OCI-LY7 (cell line): Measurements from ENCODE around the gene RHBDF1. TPM values are rescaled to one million over a fixed set of nuclear protein-coding genes. Genes with fewer than 3 reads are reported as not detected.

Source experiments
- BruUV-seq: library from RNA; stranded (reverse); fragments of 400-500 nt; replicated peaks from 2 replicates; lab custom pipeline; 2021; lab: Mats Ljungman, UMichigan
- CTCF ChIA-PET: fragments of 300-600 bp; sonication (Branson Sonifier 250); formaldehyde crosslinking; loops from one replicate; lab custom pipeline; 2022; ENCODE audit warnings: antibody characterized with exemption; ENCODE audit not compliant: unreplicated experiment; lab: Charles Lee
- POLR2A ChIA-PET: fragments of 300-600 bp; sonication (Branson Sonifier 250); formaldehyde crosslinking; loops from one replicate; lab custom pipeline; 2022; ENCODE audit warnings: antibody characterized with exemption; lab: Charles Lee
- DNase-seq: peaks from one replicate; pipeline ENCODE4 v3.0.0-alpha.2; 2015; ENCODE audit warnings: low spot score
- H2AFZ ChIP-seq: fragments of 200-600 bp; sonication (generic), shearing (Covaris generic); 2 replicates; pipeline ENCODE4 v1.6.1; 2014; ENCODE audit warnings: mild to moderate bottlenecking, antibody characterized with exemption, low read length, moderate library complexity
- H3K27ac ChIP-seq: fragments of 200-600 bp; sonication (generic); 2 replicates; pipeline ENCODE4 v1.5.1; 2014; ENCODE audit warnings: mixed run types, low read depth, mild to moderate bottlenecking, moderate library complexity, low read length, inconsistent platforms; ENCODE audit not compliant: poor library complexity, severe bottlenecking
- H3K36me3 ChIP-seq: fragments of 200-600 bp; sonication (generic); 2 replicates; pipeline ENCODE4 v1.6.1; 2014; ENCODE audit warnings: mild to moderate bottlenecking, antibody characterized with exemption, low read length, moderate library complexity, mixed read lengths; ENCODE audit not compliant: insufficient read depth
- H3K4me1 ChIP-seq: fragments of 200-600 bp; sonication (generic); 2 replicates; pipeline ENCODE4 v1.5.1; 2014; ENCODE audit warnings: mild to moderate bottlenecking, low read length; ENCODE audit not compliant: insufficient read depth, poor library complexity, severe bottlenecking
- H3K4me2 ChIP-seq: fragments of 200-600 bp; sonication (generic); 2 replicates; pipeline ENCODE4 v1.6.1; 2014; ENCODE audit warnings: mild to moderate bottlenecking, low read length
- H3K4me3 ChIP-seq: fragments of 200-600 bp; sonication (generic); 2 replicates; pipeline ENCODE4 v1.5.1; 2014; ENCODE audit warnings: mild to moderate bottlenecking, low read depth, low read length; ENCODE audit not compliant: poor library complexity, severe bottlenecking
- H3K79me2 ChIP-seq: fragments of 200-600 bp; sonication (generic); 2 replicates; pipeline ENCODE4 v1.6.1; 2016; ENCODE audit warnings: low read depth, mild to moderate bottlenecking, low read length, moderate library complexity, mixed read lengths; ENCODE audit not compliant: insufficient read depth
- H3K9me2 ChIP-seq: fragments of 200-600 bp; sonication (generic); 2 replicates; pipeline ENCODE4 v1.6.1; 2016; ENCODE audit warnings: mild to moderate bottlenecking, low read length, mixed read lengths; ENCODE audit not compliant: insufficient read depth
- H3K9me3 ChIP-seq: fragments of 200-600 bp; sonication (generic); 2 replicates; pipeline ENCODE4 v1.6.1; 2014; ENCODE audit warnings: mild to moderate bottlenecking, mixed run types, low read length, mixed read lengths
- H4K20me1 ChIP-seq: fragments of 200-600 bp; sonication (generic); 2 replicates; pipeline ENCODE4 v1.6.1; 2014; ENCODE audit warnings: mild to moderate bottlenecking, antibody characterized with exemption, low read length, moderate library complexity, mixed read lengths; ENCODE audit not compliant: insufficient read depth
- EZH2phosphoT487 ChIP-seq: fragments of 200-600 bp; sonication (generic); IDR thresholded peaks from 2 replicates; pipeline ENCODE4 v1.6.1; 2018; ENCODE audit warnings: low read depth, borderline replicate concordance, mild to moderate bottlenecking, mixed run types, antibody characterized with exemption, low read length, moderate library complexity, mixed read lengths
- intact Hi-C: fragments of 100-400 bp; cut with micrococcal nuclease; formaldehyde crosslinking; loops from one replicate; pipeline ENCODE4 v1.10.0; 2022; ENCODE audit not compliant: unreplicated experiment
- total RNA-seq, 2 experiments: library from RNA; depleted of rRNA in 1 of 2; stranded (reverse); fragments of >200 nt in 1 of 2; shearing (Covaris generic) in 1 of 2; gene quantifications; 2 replicates each; pipeline ENCODE4 v1.2.3, GENCODE V29; 2014 to 2022
- TF ChIP-seq, protein P1 (sequence below): fragments of 200-600 bp; sonication (generic); conservative IDR thresholded peaks from 2 replicates; pipeline ENCODE4 v1.5.1; 2014; ENCODE audit warnings: mild to moderate bottlenecking, antibody characterized with exemption, low read length, moderate library complexity, mixed read lengths

The RHBDF1 gene
- total RNA-seq, 2 experiments from 2014 or later = 0.13 to 0.68 TPM

DNA sequence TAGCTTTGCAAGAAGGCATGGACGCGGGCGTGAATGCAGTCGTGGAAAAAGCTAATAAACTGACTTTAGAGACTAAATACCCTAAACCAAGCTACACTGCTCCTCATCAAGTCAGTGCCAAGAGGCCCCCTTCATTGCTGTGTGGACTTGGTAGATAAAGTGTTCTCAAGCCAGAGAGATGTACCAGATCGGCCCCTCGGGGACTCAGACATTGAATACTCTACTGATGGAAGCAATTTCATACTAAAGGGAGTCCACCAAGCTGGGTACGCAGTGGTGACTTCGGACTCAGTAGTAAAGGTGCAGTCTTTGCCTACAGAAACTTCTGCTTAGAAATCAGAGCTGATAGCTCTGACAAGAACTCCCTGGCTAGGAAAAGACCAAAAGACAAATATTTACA, 27.8 kb downstream of the RHBDF1 start:
- CTCF ChIA-PET = no interaction called here
- BruUV-seq = TSS peak; percentile 39
- Histone ChIP-seq H3K9me2 (no peaks in the 10 kb centered on the region), H3K9me3 (no peaks in the 10 kb centered on the region), H3K4me2 (no peak overlapping the region), H4K20me1 (peaks cover 12% of the 10 kb centered on the region; the same call in 1 of the 2 replicates), H3K79me2 (peaks cover 34% of the 10 kb centered on the region; the same call in 1 of the 2 replicates), H3K4me3 (no peak overlapping the region), H3K27ac (no peak overlapping the region), H3K36me3 (peaks cover 89% of the 10 kb centered on the region), H2AFZ (no peak overlapping the region), H3K4me1 (peaks cover 6% of the 10 kb centered on the region)
- intact Hi-C loops = no loop called here
- POLR2A ChIA-PET = no interaction called here
- DNase-seq = no peak
- TF ChIP-seq, protein P1, sequence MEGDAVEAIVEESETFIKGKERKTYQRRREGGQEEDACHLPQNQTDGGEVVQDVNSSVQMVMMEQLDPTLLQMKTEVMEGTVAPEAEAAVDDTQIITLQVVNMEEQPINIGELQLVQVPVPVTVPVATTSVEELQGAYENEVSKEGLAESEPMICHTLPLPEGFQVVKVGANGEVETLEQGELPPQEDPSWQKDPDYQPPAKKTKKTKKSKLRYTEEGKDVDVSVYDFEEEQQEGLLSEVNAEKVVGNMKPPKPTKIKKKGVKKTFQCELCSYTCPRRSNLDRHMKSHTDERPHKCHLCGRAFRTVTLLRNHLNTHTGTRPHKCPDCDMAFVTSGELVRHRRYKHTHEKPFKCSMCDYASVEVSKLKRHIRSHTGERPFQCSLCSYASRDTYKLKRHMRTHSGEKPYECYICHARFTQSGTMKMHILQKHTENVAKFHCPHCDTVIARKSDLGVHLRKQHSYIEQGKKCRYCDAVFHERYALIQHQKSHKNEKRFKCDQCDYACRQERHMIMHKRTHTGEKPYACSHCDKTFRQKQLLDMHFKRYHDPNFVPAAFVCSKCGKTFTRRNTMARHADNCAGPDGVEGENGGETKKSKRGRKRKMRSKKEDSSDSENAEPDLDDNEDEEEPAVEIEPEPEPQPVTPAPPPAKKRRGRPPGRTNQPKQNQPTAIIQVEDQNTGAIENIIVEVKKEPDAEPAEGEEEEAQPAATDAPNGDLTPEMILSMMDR = no peak
- TF ChIP-seq EZH2phosphoT487 = no peak

DNA sequence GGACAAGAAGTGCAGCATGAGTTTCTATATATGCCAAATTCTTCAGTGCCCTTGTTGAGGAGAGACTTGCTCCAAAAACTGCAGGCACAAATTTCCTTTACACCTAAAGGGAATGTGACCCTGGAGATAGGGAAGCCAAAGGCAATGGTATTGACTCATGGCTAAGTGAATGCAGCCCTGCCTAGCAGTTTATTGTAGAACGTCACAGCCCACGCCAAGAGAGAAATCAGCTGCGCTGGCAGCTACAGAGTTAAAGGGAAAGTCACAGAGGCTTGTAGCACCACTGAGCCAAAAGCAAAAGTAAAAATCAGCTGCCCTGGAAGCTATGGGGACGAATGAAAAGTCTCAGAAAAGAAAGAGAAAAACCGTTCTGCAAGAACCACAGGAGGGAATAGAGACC, 29.1 kb downstream of the RHBDF1 start:
- peaks cover 26% of the 10 kb centered on the region; the same call in 1 of the 2 replicates for H3K79me2 ChIP-seq
- H3K4me2 ChIP-seq = no peak overlapping the region
- no peaks in the 10 kb centered on the region for H3K9me3 ChIP-seq
- peaks cover 88% of the 10 kb centered on the region for H3K36me3 ChIP-seq
- intact Hi-C loops = no loop called here
- no peaks in the 10 kb centered on the region for H3K9me2 ChIP-seq
- no peak for DNase-seq
- CTCF ChIA-PET = no interaction called here
- H3K4me3 ChIP-seq = no peak overlapping the region
- peaks cover 19% of the 10 kb centered on the region for H3K4me1 ChIP-seq
- no peak overlapping the region for H3K27ac ChIP-seq
- no TSS peak for BruUV-seq
- H2AFZ ChIP-seq = no peak overlapping the region
- no peak for TF ChIP-seq EZH2phosphoT487
- TF ChIP-seq, protein P1 = no peak
- peaks cover 12% of the 10 kb centered on the region; the same call in 1 of the 2 replicates for H4K20me1 ChIP-seq
- POLR2A ChIA-PET = no interaction called here

DNA sequence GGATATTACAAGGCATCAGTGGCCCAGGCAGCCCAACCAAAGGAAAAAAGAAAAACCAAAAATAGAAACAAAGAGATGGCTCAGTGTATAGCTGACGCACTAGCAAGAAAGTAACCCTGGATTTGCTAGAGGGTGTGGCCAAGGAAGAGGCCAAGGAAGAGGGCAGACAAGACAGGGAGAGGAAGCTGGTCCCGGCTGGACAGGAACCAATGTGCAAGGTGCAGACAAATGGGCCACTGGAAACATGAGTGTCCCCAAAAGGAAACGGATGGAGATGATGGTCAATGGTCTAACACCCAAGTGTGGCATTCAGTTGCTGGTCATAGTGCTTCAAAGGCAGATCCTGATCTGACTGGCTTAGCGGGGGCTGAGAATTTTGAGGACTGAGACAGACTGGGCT, 29.7 kb downstream of the RHBDF1 start:
- H3K4me3 ChIP-seq = no peak overlapping the region
- no peak overlapping the region for H3K4me2 ChIP-seq
- no peak overlapping the region for H3K27ac ChIP-seq
- peaks cover 26% of the 10 kb centered on the region; the same call in 1 of the 2 replicates for H3K79me2 ChIP-seq
- TF ChIP-seq, protein P1 = no peak
- no TSS peak for BruUV-seq
- POLR2A ChIA-PET = no interaction called here
- CTCF ChIA-PET = no interaction called here
- intact Hi-C loops = no loop called here
- no peaks in the 10 kb centered on the region for H3K9me3 ChIP-seq
- DNase-seq = no peak
- peaks cover 19% of the 10 kb centered on the region for H3K4me1 ChIP-seq
- no peaks in the 10 kb centered on the region for H3K9me2 ChIP-seq
- peaks cover 90% of the 10 kb centered on the region for H3K36me3 ChIP-seq
- H4K20me1 ChIP-seq = peaks cover 12% of the 10 kb centered on the region; the same call in 1 of the 2 replicates
- no peak overlapping the region for H2AFZ ChIP-seq
